GM21515 (cell line): ENCODE data around the gene DIP2C.

ENCODE experiments used
- ATAC-seq: cut with Tn5 transposase; IDR thresholded peaks from one replicate; pipeline ENCODE4 v1.9.1; 2021; ENCODE audit not compliant: unreplicated experiment

Gene DIP2C

GRCh38 chr10:386771-387592 is 302.5 kb downstream of the DIP2C start:
- no peak for ATAC-seq

DNA sequence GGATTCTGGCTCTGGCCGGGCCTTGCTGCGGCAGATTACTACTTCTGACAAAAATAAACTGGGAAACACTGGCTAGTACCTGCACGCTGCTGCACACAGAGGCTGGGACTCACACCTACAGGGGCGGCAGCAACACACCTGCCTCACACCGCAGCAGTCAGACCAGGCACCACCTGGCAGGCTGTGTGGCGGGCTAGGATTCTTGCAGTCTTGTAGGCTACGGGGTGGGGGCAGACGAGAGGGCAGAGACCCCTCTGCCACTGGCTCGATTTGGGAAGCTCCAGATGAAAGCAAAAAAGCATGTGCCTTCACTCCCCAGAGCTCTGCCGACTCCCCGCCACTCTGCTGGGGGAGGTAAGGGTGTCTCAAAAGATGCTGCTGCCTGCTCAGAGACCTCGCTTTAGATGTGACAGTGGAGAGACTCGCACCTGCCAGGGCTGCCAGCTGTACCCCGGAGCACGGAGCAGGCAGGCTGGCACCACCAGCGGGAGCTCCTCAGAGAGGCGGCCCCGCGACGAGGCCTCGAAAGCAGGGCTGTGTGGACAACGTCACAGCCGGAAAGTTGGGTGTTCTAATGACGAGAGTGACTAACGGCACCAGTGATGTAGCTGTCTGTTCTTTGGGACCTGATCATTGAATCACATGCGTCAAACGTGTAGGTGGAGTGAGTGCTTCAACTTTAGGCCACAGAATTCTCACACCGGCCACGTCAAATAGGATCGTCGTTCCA is 303.7 kb downstream of the DIP2C start:
- no peak for ATAC-seq

DNA sequence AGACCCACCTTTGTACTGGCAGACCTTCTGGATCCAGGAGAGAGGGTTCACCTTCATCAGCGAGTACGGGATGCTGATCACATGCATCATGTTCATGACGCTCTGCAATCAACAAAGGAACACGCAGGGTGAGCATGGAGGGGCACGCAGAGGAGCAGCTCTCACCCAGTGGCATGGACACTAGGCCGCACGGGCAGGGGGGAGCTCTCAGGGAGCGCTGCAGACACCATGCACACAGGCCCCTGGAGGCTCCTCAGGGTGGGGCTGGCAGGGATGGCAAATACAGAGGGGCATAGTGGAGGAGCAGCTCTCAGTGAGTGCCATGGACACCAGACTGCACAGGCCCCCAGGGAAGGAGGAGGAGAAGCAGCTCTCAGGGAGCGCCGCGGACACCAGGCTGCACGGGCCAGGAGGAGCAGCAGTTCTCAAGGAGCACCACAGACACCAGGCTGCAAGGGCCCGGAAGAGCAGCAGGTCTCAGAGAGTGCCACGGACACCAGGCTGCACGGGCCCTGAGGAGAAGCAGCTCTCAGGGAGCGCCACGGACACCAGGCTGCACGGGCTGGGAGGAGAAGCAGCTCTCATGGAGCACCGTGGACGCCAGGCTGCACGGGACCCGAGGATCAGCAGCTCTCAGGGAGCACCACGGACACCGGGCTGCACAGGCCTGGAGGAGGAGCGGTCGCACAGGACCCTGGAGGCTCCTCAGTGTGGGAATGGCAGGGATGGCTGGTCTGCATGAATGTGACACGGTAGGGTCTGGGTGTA is 304.7 kb downstream of the DIP2C start:
- ATAC-seq, result no peak

GRCh38 chr10:383519-383918 is 305.9 kb downstream of the DIP2C start:
- ATAC-seq, result no peak

DNA sequence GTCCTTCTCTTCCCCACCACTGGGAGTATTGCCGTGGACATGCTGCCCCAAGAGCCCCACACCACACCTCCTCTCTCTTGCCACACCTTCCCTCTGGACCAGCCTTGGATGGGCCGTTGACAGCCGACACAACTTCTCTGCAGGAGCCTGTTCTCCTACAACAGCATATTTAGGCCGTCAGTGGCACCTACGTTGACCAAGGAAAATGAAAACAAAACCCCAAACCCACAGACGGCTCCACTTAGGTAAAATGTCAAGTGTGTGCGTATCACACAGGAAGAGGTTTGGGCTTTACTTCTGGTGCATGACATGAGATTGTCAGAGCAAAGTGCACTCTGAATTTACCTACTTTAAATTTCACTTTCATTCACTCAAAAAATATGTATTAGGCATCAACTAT is 307.7 kb downstream of the DIP2C start:
- no peak for ATAC-seq

- ATAC-seq, result no peak
Observed at GRCh38 chr10:381346-381745, 308.1 kb downstream of the DIP2C start.

DNA sequence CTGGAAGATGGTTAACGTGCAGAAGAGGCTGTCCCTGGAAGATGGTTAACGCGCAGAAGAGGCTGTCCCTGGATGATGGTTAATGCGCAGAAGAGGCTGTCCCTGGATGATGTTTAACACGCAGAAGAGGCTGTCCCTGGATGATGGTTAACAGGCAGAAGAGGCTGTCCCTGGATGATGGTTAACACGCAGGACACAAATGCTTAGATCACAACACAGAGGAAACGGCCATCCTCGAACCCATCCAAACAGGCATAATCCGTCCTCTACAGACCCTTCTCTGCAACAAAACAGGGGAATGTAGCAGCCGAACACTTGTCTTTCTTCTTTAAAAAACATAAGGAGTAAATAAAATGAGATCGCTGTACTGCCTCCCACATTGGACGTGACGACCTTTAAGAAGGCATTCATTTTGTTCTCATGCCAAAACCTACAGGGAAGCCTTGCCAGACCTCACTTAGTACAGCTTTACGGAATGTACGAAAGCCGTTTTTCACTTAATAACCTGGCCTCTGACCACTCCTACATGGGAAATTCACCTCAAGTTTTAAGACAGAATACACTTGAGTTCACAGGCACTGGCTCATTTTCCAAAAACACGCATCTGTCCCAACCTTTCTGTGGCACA is 309.0 kb downstream of the DIP2C start:
- no peak for ATAC-seq

DNA sequence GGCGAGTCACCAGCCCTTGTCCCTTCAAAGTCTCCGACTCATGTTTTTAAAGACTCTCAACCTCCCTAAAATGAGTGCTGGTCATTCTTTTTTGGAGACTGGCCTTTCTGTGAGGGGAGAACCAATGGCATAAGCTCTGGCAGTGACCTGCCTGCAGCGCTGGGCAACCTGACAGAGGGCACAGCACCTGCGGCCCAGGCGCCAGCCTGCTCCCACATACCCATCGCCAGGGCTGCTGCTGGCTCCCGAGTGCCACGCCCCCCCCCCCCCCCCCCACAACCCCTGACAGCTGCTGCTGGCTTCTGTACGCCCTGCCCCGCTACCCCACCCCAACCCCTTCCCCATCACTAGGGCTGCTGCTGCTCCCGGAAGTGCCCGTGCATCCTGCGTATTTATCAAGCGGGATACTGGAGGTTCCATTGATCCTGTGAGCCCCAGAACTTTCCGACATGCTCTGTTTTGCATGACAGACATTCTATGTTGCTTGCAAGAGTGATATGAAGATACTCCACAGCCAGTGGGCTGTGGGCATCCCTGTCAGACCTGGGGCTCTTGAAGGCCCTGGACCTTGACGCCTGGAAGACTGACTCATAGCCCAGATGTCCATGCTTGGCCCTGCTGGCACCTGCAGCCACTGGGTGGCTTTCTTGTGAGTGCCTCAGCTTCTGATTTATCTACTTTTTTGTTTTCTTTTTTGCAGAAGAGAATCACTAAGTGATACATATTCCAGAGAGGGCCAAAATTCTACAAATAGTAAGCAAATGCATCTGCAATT is 310.4 kb downstream of the DIP2C start:
- no peak for ATAC-seq

GRCh38 chr10:378230-378929 is 311.1 kb downstream of the DIP2C start:
- no peak for ATAC-seq

DNA sequence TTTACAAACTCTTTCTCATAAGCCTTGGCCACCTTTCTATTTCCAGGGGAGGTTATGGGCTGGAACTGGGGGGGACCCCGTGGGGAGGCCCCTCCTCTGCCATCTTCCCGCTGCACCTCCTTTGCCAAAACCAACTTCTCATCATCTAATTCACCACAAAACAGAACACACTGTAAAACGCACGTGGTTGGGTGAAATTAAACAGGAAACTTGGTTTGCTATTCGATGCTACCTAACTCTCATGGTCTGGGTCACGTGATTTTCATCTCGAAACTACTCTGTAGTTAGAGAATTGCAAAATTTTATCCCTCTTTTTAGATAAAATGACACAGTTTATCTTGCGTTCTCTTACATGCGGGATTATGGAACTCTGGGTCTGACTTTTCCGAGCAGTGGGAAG is 312.2 kb downstream of the DIP2C start:
- ATAC-seq, result no peak

- no peak for ATAC-seq
Observed at GRCh38 chr10:375815-376505, 313.5 kb downstream of the DIP2C start.

- ATAC-seq, result no peak
Observed at GRCh38 chr10:374354-374753, 315.1 kb downstream of the DIP2C start.

DNA sequence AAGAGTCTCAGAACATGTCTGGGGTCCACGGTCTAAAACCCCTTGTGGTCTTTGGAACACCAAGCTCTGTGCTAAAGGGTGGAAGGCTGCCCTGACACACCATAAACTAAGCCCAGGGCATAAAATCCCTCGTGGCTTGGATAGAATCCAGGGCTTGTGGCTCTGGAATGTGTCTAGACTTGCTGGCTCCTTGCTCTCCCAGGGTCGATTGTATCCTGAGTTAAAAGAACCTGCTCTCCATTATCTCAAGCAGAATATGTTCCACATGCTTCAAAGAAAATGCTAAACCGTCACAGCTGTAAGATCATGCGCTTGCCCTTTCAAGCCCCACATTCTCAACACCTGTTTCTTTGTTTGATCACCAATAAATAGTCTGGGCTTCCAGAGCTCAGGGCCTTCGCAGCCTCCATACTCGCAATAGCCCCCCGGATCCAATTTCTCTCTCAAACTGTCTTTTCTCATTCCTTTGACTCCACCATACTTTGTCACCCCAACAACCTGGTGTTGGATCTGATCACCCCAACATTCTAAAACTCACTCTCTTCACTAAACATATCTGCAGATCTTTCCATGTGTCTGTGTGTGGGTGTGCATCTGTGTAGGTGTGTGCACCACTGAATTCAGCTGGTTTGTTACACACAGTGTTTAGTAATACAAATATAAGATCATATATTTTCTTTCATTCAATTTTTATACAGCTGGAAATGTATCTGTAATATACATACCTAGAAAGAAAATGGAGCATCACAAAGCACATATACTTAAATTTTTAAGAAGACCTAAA is 315.8 kb downstream of the DIP2C start:
- ATAC-seq, result no peak

GRCh38 chr10:373015-373414 is 316.5 kb downstream of the DIP2C start:
- no peak for ATAC-seq

GRCh38 chr10:372566-372965 is 316.9 kb downstream of the DIP2C start:
- no peak for ATAC-seq

DNA sequence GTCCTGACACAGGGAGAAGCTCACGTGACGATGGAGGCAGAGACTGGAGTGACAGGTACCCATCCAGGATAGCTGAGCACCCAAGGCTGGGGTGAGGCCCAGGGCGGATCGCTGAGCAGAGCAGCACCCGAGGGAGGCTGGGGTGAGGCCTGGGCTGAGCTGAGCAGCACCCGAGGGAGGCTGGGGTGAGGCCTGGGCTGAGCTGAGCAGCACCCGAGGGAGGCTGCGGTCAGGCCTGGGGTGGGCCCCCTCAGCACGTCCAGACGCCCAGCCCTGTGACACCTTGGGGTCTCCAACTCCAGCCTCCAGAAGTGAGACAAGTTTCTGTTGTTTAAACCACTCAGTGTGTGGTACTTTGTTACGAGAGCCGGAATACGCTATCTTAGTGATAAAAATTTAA is 318.0 kb downstream of the DIP2C start:
- no peak for ATAC-seq

DNA sequence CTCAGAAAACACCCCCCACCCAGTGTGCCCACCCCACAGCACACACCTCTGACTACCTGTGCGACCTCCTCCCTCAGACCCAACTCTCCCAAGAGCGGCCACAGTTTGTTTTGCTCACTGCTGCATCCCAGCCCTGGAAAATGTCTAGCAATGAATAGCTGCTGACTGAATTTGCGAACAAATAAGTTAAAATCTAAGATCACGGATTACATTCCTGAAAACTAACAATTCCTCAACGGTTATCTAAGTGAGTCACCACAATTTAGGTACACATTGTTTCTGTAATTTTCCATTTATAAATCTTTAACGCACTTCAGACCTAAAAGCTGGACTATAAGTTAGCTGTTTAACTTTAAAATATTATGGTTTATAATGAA is 319.0 kb downstream of the DIP2C start:
- no peak for ATAC-seq

DNA sequence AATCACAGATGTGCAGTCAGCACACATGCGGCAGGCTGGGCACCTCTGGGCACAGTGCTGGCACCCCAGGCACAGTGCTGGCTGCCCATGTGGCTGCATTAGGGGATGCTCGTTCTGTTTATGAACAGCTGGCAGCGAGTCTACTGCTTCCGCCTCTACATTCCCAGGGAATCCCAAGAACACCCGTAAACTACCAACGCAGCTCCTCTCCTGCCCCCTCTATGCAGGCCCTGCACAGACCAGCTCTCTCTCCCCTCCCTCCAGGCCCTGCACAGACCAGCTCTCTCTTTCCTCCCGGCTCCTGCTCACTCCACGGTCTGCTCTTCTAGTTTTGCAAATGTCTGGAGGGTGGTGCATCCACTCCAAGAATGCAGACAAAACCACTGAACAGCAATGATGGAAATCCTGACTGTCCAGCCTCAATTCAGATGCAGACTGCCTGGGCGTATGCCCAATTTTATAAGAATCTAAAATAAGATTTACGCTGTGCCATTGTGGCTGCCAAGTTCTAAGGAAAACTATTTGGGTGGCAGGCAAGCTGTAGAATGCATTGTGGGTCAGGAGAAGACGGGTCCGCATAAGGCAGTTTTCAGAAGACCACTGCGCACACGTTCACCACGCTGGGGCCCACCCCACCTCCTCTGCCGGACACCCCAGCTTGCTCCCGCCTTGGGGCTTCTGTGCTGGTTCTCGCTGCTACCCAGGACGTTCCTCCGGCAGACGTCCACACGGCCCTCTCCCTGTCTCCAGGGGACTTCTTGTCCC is 319.6 kb downstream of the DIP2C start:
- ATAC-seq, result no peak
